Smooth muscle cell (in vitro differentiated cells): ENCODE measurements around the gene XPOT. TPM values are rescaled to one million over a fixed set of nuclear protein-coding genes. Genes with fewer than 3 reads are reported as not detected.

ENCODE experiments used
- DNase-seq: peaks from one replicate; lab custom pipeline; 2025; ENCODE audit not compliant: unreplicated experiment; lab: John Stamatoyannopoulos, UW
- H2AFZ ChIP-seq: fragments of 200-600 bp; sonication (generic); 2 replicates; pipeline ENCODE4 v1.6.0; 2016; ENCODE audit warnings: antibody characterized with exemption, low read depth, mild to moderate bottlenecking
- H3F3A ChIP-seq: fragments of 200-600 bp; sonication (generic); 2 replicates; pipeline ENCODE4 v1.6.0; 2017; ENCODE audit warnings: antibody characterized with exemption, low read depth
- H3K27ac ChIP-seq: fragments of 200-600 bp; sonication (generic); 2 replicates; pipeline ENCODE4 v1.5.1; 2016; ENCODE audit warnings: low read depth, mild to moderate bottlenecking
- H3K27me3 ChIP-seq: fragments of 200-600 bp; sonication (generic); 2 replicates; pipeline ENCODE4 v1.6.1; 2016; ENCODE audit warnings: low read depth, mild to moderate bottlenecking
- H3K36me3 ChIP-seq: fragments of 200-600 bp; sonication (generic); 2 replicates; pipeline ENCODE4 v1.5.1; 2016; ENCODE audit warnings: low read depth
- H3K4me1 ChIP-seq: fragments of 200-600 bp; sonication (generic); 2 replicates; pipeline ENCODE4 v1.5.1; 2016; ENCODE audit warnings: low read depth
- H3K4me2 ChIP-seq: fragments of 200-600 bp; sonication (generic); 2 replicates; pipeline ENCODE4 v1.6.0; 2016; ENCODE audit warnings: mild to moderate bottlenecking
- H3K4me3 ChIP-seq: fragments of 200-600 bp; sonication (generic); 2 replicates; pipeline ENCODE4 v1.5.1; 2016; ENCODE audit warnings: mild to moderate bottlenecking
- H3K79me2 ChIP-seq: fragments of 200-600 bp; sonication (generic); 2 replicates; pipeline ENCODE4 v1.6.0; 2016; ENCODE audit warnings: low read depth, mild to moderate bottlenecking
- H3K9ac ChIP-seq: fragments of 200-600 bp; sonication (generic); 2 replicates; pipeline ENCODE4 v1.6.0; 2016; ENCODE audit warnings: low read depth
- H3K9me3 ChIP-seq: fragments of 200-600 bp; sonication (generic); replicated peaks from 2 replicates; pipeline ENCODE4 v1.5.1; 2016; ENCODE audit warnings: low read depth
- H4K20me1 ChIP-seq: fragments of 200-600 bp; sonication (generic); 2 replicates; pipeline ENCODE4 v1.6.0; 2016; ENCODE audit warnings: low read depth
- WGBS: methylation state at CpG from one replicate; pipeline ENCODE4 v1.1.7; 2016; ENCODE audit warnings: low lambda C conversion rate; 5-methylcytosine and 5-hydroxymethylcytosine counted together
- polyA plus RNA-seq: library from polyadenylated mRNA; unstranded; fragments of >200 nt; fragmentation: Nextera tagmentation; extraction: Ambion mirVana; gene quantifications from 2 replicates; pipeline ENCODE4 v1.2.1, GENCODE V29; 2016
- total RNA-seq: library from RNA; depleted of rRNA; stranded (reverse); fragments of >200 nt; gene quantifications from 2 replicates; pipeline ENCODE4 v1.2.3, GENCODE V29; 2014
- TF ChIP-seq, protein P1 (sequence below): fragments of 200-600 bp; sonication (generic); IDR thresholded peaks from 2 replicates; pipeline ENCODE4 v1.5.1; 2017; ENCODE audit warnings: borderline replicate concordance, mild to moderate bottlenecking, antibody characterized with exemption; ENCODE audit not compliant: insufficient read depth, poor library complexity, severe bottlenecking

The XPOT gene
- total and polyA plus RNA-seq, 2 experiments from 2014 or later: 42.9 to 70.7 TPM

DNA sequence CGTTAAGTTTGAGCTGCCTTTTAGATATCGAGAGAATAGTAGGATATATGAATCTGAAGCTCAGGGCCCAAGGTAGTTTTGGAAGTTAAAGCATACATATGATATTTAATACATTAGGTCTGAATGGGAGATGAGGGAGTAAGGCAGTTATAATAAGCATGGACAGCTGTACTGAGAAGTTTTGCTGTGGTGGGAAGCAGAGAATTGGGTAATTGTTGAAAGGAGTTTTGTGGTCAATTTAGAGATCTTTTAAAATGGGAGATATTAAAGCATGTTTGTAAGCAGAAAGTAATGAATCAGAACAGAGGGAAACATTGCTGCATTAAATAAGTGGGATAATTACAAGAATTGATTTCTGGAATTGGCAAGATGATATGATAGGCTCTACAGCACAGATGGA lies 69.0 kb downstream of the XPOT start:
- WGBS: 94% methylated on average over 2 of the region's 2 CpGs
- Histone ChIP-seq H3F3A (no peaks in the 10 kb centered on the region), H3K79me2 (peaks cover 41% of the 10 kb centered on the region)

DNA sequence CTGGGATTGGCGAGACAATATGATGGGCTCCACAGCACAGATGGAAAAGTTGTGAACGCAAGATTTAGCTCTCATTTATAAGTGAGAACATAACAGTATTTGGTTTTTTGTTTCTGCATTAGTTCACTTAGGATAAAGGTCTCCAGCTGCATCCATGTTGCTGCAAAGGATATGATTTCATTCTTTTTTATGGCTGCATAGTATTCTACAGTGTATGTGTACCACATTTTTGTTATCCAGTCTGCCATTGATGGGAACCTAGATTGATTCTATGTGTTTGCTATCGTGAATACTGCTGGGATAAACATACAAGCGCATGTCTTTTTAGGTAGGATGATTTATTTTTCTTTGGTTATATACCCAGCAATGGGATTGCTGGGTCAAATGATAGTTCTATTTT lies 71.3 kb downstream of the XPOT start:
- Histone ChIP-seq H3K9me3 (peaks cover 6% of the 10 kb centered on the region), H3K4me2 (no peak overlapping the region), H3F3A (no peaks in the 10 kb centered on the region), H3K27me3 (no peaks in the 10 kb centered on the region), H3K4me1 (no peaks in the 10 kb centered on the region), H3K4me3 (no peak overlapping the region), H3K27ac (no peak overlapping the region), H3K79me2 (peaks cover 37% of the 10 kb centered on the region), H4K20me1 (peaks cover 35% of the 10 kb centered on the region), H3K36me3 (peaks cover 37% of the 10 kb centered on the region), H2AFZ (no peak overlapping the region), H3K9ac (no peak overlapping the region)
- 98% methylated on average over 4 of the region's 4 CpGs for WGBS
- no peak for DNase-seq
- TF ChIP-seq, protein P1, sequence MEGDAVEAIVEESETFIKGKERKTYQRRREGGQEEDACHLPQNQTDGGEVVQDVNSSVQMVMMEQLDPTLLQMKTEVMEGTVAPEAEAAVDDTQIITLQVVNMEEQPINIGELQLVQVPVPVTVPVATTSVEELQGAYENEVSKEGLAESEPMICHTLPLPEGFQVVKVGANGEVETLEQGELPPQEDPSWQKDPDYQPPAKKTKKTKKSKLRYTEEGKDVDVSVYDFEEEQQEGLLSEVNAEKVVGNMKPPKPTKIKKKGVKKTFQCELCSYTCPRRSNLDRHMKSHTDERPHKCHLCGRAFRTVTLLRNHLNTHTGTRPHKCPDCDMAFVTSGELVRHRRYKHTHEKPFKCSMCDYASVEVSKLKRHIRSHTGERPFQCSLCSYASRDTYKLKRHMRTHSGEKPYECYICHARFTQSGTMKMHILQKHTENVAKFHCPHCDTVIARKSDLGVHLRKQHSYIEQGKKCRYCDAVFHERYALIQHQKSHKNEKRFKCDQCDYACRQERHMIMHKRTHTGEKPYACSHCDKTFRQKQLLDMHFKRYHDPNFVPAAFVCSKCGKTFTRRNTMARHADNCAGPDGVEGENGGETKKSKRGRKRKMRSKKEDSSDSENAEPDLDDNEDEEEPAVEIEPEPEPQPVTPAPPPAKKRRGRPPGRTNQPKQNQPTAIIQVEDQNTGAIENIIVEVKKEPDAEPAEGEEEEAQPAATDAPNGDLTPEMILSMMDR: no peak

More for the DNA sequence above, 69.0 kb downstream of the XPOT start:
- H3K27ac ChIP-seq: no peak overlapping the region
- no peak overlapping the region for H3K4me3 ChIP-seq
- H2AFZ ChIP-seq: no peak overlapping the region
- H3K9ac ChIP-seq: no peak overlapping the region
- H3K9me3 ChIP-seq: peaks cover 6% of the 10 kb centered on the region
- H3K4me1 ChIP-seq: no peaks in the 10 kb centered on the region
- no peaks in the 10 kb centered on the region for H3K27me3 ChIP-seq
- TF ChIP-seq, protein P1: no peak
- H3K36me3 ChIP-seq: peaks cover 33% of the 10 kb centered on the region
- peaks cover 15% of the 10 kb centered on the region for H4K20me1 ChIP-seq
- no peak overlapping the region for H3K4me2 ChIP-seq
- DNase-seq: no peak

DNA sequence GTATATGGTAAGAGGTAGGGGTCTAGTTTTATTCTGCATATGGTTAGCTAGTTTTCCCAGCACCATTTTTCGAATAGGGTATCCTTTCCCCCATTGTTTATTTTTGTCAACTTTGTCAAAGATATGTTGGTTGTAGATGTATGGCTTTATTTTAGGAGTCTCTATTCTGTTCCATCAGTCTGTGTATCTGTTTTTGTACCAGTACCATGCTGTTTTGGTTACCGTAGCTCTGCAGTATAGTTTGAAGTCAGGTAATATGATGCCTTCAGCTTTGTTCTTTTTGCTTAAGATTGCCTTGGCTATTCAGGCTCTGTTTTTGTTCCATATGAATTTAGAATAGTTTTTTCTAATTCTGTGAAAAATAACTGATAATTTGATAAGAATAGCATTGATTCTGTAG lies 72.7 kb downstream of the XPOT start:
- H3K79me2 ChIP-seq: peaks cover 34% of the 10 kb centered on the region

DNA sequence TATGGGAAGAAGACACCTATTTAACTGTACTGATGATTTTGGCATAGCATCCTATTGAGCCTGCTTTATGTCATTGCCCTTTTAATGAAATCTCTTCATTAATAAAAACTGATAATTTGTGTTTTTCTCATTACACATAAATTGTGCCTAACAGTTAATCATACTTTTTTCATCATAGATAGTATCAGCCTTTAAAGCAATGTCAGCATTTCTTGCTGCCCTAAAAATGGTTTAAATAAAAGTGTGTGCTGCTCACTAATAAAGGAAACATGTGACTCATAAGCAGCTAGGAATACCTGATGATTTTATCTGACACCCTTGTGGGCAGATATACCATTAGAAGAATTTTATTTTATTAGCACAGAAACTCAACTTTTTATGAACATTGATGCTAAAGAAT lies 74.5 kb downstream of the XPOT start:
- peaks cover 36% of the 10 kb centered on the region for H4K20me1 ChIP-seq
- no peak overlapping the region for H3K4me2 ChIP-seq
- TF ChIP-seq, protein P1: no peak
- no peak overlapping the region for H3K9ac ChIP-seq
- DNase-seq: no peak
- no peaks in the 10 kb centered on the region for H3K27me3 ChIP-seq
- H3F3A ChIP-seq: no peaks in the 10 kb centered on the region
- H3K27ac ChIP-seq: no peak overlapping the region
- H2AFZ ChIP-seq: no peak overlapping the region
- peaks cover 6% of the 10 kb centered on the region for H3K9me3 ChIP-seq
- H3K4me1 ChIP-seq: no peaks in the 10 kb centered on the region
- H3K36me3 ChIP-seq: peaks cover 35% of the 10 kb centered on the region
- H3K79me2 ChIP-seq: peaks cover 27% of the 10 kb centered on the region
- no peak overlapping the region for H3K4me3 ChIP-seq

More for the DNA sequence above, 72.7 kb downstream of the XPOT start:
- peaks cover 43% of the 10 kb centered on the region for H3K36me3 ChIP-seq
- H3K4me2 ChIP-seq: no peak overlapping the region
- H3F3A ChIP-seq: no peaks in the 10 kb centered on the region
- H3K9me3 ChIP-seq: peaks cover 6% of the 10 kb centered on the region
- H2AFZ ChIP-seq: no peak overlapping the region
- DNase-seq: no peak
- no peak overlapping the region for H3K27ac ChIP-seq
- no peak overlapping the region for H3K4me3 ChIP-seq
- no peak overlapping the region for H3K9ac ChIP-seq
- TF ChIP-seq, protein P1: no peak
- H4K20me1 ChIP-seq: peaks cover 36% of the 10 kb centered on the region
- WGBS: 100% methylated on average over 2 of the region's 2 CpGs
- no peaks in the 10 kb centered on the region for H3K4me1 ChIP-seq
- no peaks in the 10 kb centered on the region for H3K27me3 ChIP-seq
